Measurements from ENCODE around the gene TRIP10. TPM values are rescaled to one million over a fixed set of nuclear protein-coding genes. Genes with fewer than 3 reads are reported as not detected.

Gene TRIP10
- total RNA-seq, 2 donors from 2014 or later = 111 to 116 TPM

DNA sequence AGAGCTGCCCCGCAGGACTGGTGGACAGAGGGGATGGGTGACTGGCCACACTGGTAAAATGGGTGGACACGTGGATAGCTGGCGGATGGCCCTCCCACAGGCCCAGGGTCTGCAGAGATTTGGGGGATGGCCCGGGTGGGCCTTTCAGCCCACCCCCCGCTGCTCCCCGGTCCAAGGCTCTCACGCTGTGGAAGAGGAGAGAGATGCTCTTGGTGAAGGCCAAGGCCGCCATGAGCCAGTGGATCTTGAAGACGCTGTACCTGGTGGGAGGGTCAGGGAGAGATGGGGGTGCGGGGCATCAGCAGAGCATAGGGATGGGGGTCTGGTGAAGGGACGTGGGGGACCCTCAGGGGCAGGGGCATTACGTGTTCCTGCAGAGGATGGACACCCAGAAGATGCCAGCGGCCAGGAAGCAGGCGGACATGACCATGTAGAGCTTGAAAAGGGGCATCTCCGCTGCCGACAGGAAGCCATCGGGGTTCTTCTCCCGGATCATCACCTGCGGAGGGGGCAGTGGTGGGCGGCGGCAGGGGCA, 6.6 kb upstream of the TRIP10 start:
- no peak for DNase-seq
- WGBS, 2 experiments (ENCODE audit: insufficient coverage in 1 of 2, insufficient read length in 1 of 2) = 97 to 98% methylated on average over 17 to 21 of the region's 21 CpGs
- no peaks in the 10 kb centered on the region for H3K9me3 ChIP-seq (ENCODE audit: control insufficient read depth, low read length)
- peaks cover 14% of the 10 kb centered on the region for H3K36me3 ChIP-seq (ENCODE audit: control insufficient read depth, insufficient read depth, low read length)
- Mint-ChIP-seq H3K9me3 (peaks cover 4% of the 10 kb centered on the region), H3K27ac (no peak overlapping the region), H3K27me3 (ENCODE audit: insufficient read depth) (no peaks in the 10 kb centered on the region), H3K36me3 (ENCODE audit: low read depth) (peaks cover 28% of the 10 kb centered on the region), H3K4me1 (peaks cover 16% of the 10 kb centered on the region), H3K4me3 (no peak overlapping the region)
- no peak for TF ChIP-seq CTCF (conservative IDR thresholded peaks at IDR 0.05)
- H3K27me3 ChIP-seq (ENCODE audit: control insufficient read depth, insufficient read depth, low read length, poor library complexity, severe bottlenecking) = no peaks in the 10 kb centered on the region
- H3K4me3 ChIP-seq (ENCODE audit: low read length) = no peak overlapping the region
- no peak overlapping the region for H3K9ac ChIP-seq (ENCODE audit: extremely low read depth, low read length, poor library complexity, severe bottlenecking)
- no peak overlapping the region for H3K27ac ChIP-seq (ENCODE audit: low read depth, low read length)
- no peaks in the 10 kb centered on the region for H3K4me1 ChIP-seq (ENCODE audit: control insufficient read depth, insufficient read depth, low read length)

GRCh38 chr19:6733338-6734095, 6.0 kb upstream of the TRIP10 start:
- Mint-ChIP-seq H3K27ac (no peak overlapping the region), H3K27me3 (ENCODE audit: insufficient read depth) (no peaks in the 10 kb centered on the region), H3K9me3 (no peaks in the 10 kb centered on the region), H3K36me3 (ENCODE audit: low read depth) (peaks cover 28% of the 10 kb centered on the region), H3K4me3 (no peak overlapping the region), H3K4me1 (peaks cover 20% of the 10 kb centered on the region)
- WGBS, 2 experiments (ENCODE audit: insufficient coverage in 1 of 2, insufficient read length in 1 of 2) = 92 to 96% methylated on average over 17 to 29 of the region's 29 CpGs
- Histone ChIP-seq H3K4me1 (ENCODE audit: control insufficient read depth, insufficient read depth, low read length) (no peaks in the 10 kb centered on the region), H3K27me3 (ENCODE audit: control insufficient read depth, insufficient read depth, low read length, poor library complexity, severe bottlenecking) (no peaks in the 10 kb centered on the region), H3K9me3 (ENCODE audit: control insufficient read depth, low read length) (no peaks in the 10 kb centered on the region), H3K36me3 (ENCODE audit: control insufficient read depth, insufficient read depth, low read length) (peaks cover 14% of the 10 kb centered on the region), H3K9ac (ENCODE audit: extremely low read depth, low read length, poor library complexity, severe bottlenecking) (no peak overlapping the region), H3K27ac (ENCODE audit: low read depth, low read length) (no peak overlapping the region), H3K4me3 (ENCODE audit: low read length) (no peak overlapping the region)
- peak; percentile 73 for TF ChIP-seq CTCF (conservative IDR thresholded peaks at IDR 0.05)
- DNase-seq = peak; percentile 77

DNA sequence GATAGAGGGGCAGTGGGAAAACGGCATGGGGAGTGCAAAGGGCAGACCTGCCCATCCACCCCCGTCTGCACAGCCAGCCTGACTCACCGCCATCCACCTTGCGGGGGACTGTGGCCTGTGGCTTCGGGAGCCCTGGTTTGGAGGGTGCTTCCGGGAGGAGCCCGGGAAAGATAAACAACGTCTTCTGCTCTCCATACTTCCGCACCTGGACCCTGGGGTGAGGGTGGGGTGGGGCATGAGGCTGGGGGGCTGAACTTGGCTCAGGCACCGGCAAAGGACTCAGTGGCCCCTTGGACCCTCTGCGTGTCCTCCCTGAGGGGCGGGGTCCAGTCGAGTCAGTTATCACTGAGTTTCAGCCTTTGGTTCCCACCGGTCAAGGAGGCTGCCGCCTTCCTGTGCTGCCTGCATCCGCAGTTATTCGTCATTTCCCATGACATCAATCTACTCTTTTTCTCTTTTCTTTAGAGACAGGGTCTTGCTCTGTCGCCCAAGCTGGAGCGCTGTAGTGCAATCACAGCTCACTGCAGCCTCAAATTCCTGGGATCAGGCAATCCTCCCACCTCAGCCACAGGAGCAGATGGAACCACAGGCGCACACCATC, 5.3 kb upstream of the TRIP10 start:
- H3K4me3 Mint-ChIP-seq = no peak overlapping the region

More for the DNA sequence above, 5.3 kb upstream of the TRIP10 start:
- no peaks in the 10 kb centered on the region for H3K27me3 ChIP-seq (ENCODE audit: control insufficient read depth, insufficient read depth, low read length, poor library complexity, severe bottlenecking)
- no peak for TF ChIP-seq CTCF (conservative IDR thresholded peaks at IDR 0.05)
- 93 to 98% methylated on average over 5 to 20 of the region's 20 CpGs for WGBS, 2 experiments (ENCODE audit: insufficient coverage in 1 of 2, insufficient read length in 1 of 2)
- peaks cover 28% of the 10 kb centered on the region for H3K36me3 Mint-ChIP-seq (ENCODE audit: low read depth)
- H3K4me1 Mint-ChIP-seq = peaks cover 25% of the 10 kb centered on the region
- no peaks in the 10 kb centered on the region for H3K9me3 ChIP-seq (ENCODE audit: control insufficient read depth, low read length)
- H3K9ac ChIP-seq (ENCODE audit: extremely low read depth, low read length, poor library complexity, severe bottlenecking) = no peak overlapping the region
- H3K36me3 ChIP-seq (ENCODE audit: control insufficient read depth, insufficient read depth, low read length) = peaks cover 14% of the 10 kb centered on the region
- no peak overlapping the region for H3K27ac Mint-ChIP-seq
- no peak overlapping the region for H3K27ac ChIP-seq (ENCODE audit: low read depth, low read length)
- no peaks in the 10 kb centered on the region for H3K9me3 Mint-ChIP-seq
- no peaks in the 10 kb centered on the region for H3K27me3 Mint-ChIP-seq (ENCODE audit: insufficient read depth)
- no peak overlapping the region for H3K4me3 ChIP-seq (ENCODE audit: low read length)
- DNase-seq = no peak
- H3K4me1 ChIP-seq (ENCODE audit: control insufficient read depth, insufficient read depth, low read length) = no peaks in the 10 kb centered on the region

Data from endodermal cell (in vitro differentiated cells).